ENCODE measurements around the gene WDFY1. TPM values are rescaled to one million over a fixed set of nuclear protein-coding genes. Genes with fewer than 3 reads are reported as not detected.

The WDFY1 gene
- total RNA-seq, 1 experiment from 2014 or later: 88.7 TPM

GRCh38 chr2:223854741-223855140 lies 90.4 kb downstream of the WDFY1 start:
- H3K36me3 ChIP-seq (ENCODE audit: insufficient read depth, low read length, poor library complexity, severe bottlenecking): no peaks in the 10 kb centered on the region
- no TSS peak for BruUV-seq (replicated peaks)
- no peak overlapping the region for H3K27ac ChIP-seq (ENCODE audit: low read depth, low read length, poor library complexity, severe bottlenecking)
- intact Hi-C loops (cut with micrococcal nuclease; ENCODE audit: unreplicated experiment): no loop called here
- DNase-seq (ENCODE audit: low spot score): no peak
- no peaks in the 10 kb centered on the region for H3K9me3 ChIP-seq (ENCODE audit: low read depth, low read length, poor library complexity, severe bottlenecking)
- POLR2A ChIA-PET (ENCODE audit: low non-redundant PET): no interaction called here
- peaks cover 6% of the 10 kb centered on the region for H3K4me1 ChIP-seq (ENCODE audit: insufficient read depth, low read length, poor library complexity, severe bottlenecking)
- TF ChIP-seq CTCF (conservative IDR thresholded peaks at IDR 0.05; ENCODE audit: low read depth, low read length) (no peak), EZH2 (IDR thresholded peaks at IDR 0.05; ENCODE audit: borderline replicate concordance, low read depth, low read length, poor library complexity, severe bottlenecking) (no peak)
- CTCF ChIA-PET: no interaction called here
- no peak overlapping the region for H3K4me3 ChIP-seq (ENCODE audit: low read depth, low read length, poor library complexity, severe bottlenecking)
- no peaks in the 10 kb centered on the region for H3K27me3 ChIP-seq (replicated peaks; ENCODE audit: insufficient read depth, low read depth, low read length, poor library complexity)

GRCh38 chr2:223853425-223853837 lies 91.7 kb downstream of the WDFY1 start:
- intact Hi-C loops (cut with micrococcal nuclease; ENCODE audit: unreplicated experiment): no loop called here
- H3K4me3 ChIP-seq (ENCODE audit: low read depth, low read length, poor library complexity, severe bottlenecking): no peak overlapping the region
- no peaks in the 10 kb centered on the region for H3K27me3 ChIP-seq (replicated peaks; ENCODE audit: insufficient read depth, low read depth, low read length, poor library complexity)
- no peak for TF ChIP-seq CTCF (conservative IDR thresholded peaks at IDR 0.05; ENCODE audit: low read depth, low read length)
- no peak for TF ChIP-seq EZH2 (IDR thresholded peaks at IDR 0.05; ENCODE audit: borderline replicate concordance, low read depth, low read length, poor library complexity, severe bottlenecking)
- DNase-seq (ENCODE audit: low spot score): no peak
- no TSS peak for BruUV-seq (replicated peaks)
- ChIA-PET POLR2A (ENCODE audit: low non-redundant PET) (no interaction called here), CTCF (no interaction called here)
- no peaks in the 10 kb centered on the region for H3K4me1 ChIP-seq (ENCODE audit: insufficient read depth, low read length, poor library complexity, severe bottlenecking)
- no peak overlapping the region for H3K27ac ChIP-seq (ENCODE audit: low read depth, low read length, poor library complexity, severe bottlenecking)
- no peaks in the 10 kb centered on the region for H3K36me3 ChIP-seq (ENCODE audit: insufficient read depth, low read length, poor library complexity, severe bottlenecking)
- no peaks in the 10 kb centered on the region for H3K9me3 ChIP-seq (ENCODE audit: low read depth, low read length, poor library complexity, severe bottlenecking)

- no peak for TF ChIP-seq CTCF (conservative IDR thresholded peaks at IDR 0.05; ENCODE audit: low read depth, low read length)
- CTCF ChIA-PET: no interaction called here
- BruUV-seq (replicated peaks): no TSS peak
These were observed 92.8 kb downstream of the WDFY1 start for GRCh38 chr2:223852281-223852795.

More at GRCh38 chr2:223852281-223852795, 92.8 kb downstream of the WDFY1 start:
- Histone ChIP-seq H3K4me1 (ENCODE audit: insufficient read depth, low read length, poor library complexity, severe bottlenecking) (no peaks in the 10 kb centered on the region), H3K27ac (ENCODE audit: low read depth, low read length, poor library complexity, severe bottlenecking) (no peak overlapping the region), H3K4me3 (ENCODE audit: low read depth, low read length, poor library complexity, severe bottlenecking) (no peak overlapping the region), H3K9me3 (ENCODE audit: low read depth, low read length, poor library complexity, severe bottlenecking) (no peaks in the 10 kb centered on the region), H3K27me3 (replicated peaks; ENCODE audit: insufficient read depth, low read depth, low read length, poor library complexity) (no peaks in the 10 kb centered on the region), H3K36me3 (ENCODE audit: insufficient read depth, low read length, poor library complexity, severe bottlenecking) (no peaks in the 10 kb centered on the region)
- no peak for DNase-seq (ENCODE audit: low spot score)
- intact Hi-C loops (cut with micrococcal nuclease; ENCODE audit: unreplicated experiment): no loop called here
- POLR2A ChIA-PET (ENCODE audit: low non-redundant PET): no interaction called here

Measured in A673 (cell line).